A549 (cell line): ENCODE results near the gene ATF5. TPM values are rescaled to one million over a fixed set of nuclear protein-coding genes. Genes with fewer than 3 reads are reported as not detected.

Experiments used
- ATAC-seq, 2 experiments: fragments of 200-7000 bp in 1 of 2; fragments of >200 bp in 1 of 2; cut with Nextera tagmentation in 1 of 2; cut with Tn5 transposase in 1 of 2; 3 replicates each; pipeline versions ENCODE4 v1.8.0 to v1.9.1; 2018 to 2020; ENCODE audit warnings: mild to moderate bottlenecking in 1 of 2, moderate library complexity in 1 of 2
- CTCF ChIA-PET: fragments of 300-600 bp; sonication (Branson Sonifier 250); formaldehyde crosslinking; extraction: SDS; loops from one replicate; lab custom pipeline; 2021; ENCODE audit warnings: antibody characterized with exemption, inconsistent platforms; lab: Yijun Ruan, JAX
- POLR2A ChIA-PET: fragments of 350-600 bp; formaldehyde crosslinking; extraction: SDS; loops from one replicate; lab custom pipeline; 2021; ENCODE audit warnings: antibody characterized with exemption, inconsistent platforms; lab: Yijun Ruan, JAX
- DNase-seq, 2 experiments: peaks; one replicate each; pipeline versions ENCODE4 v3.0.0 to v3.0.0-alpha.2; 2011 to 2016; ENCODE audit warnings: low read depth in 1 of 2, low spot score in 1 of 2
- FAIRE-seq: peaks from 2 replicates; lab custom pipeline; 2011; peaks lifted over from hg19 to GRCh38; lab: Jason Lieb, UNC
- H3K27ac ChIP-seq, 2 experiments: fragments of >200 bp; sonication (Bioruptor Twin); formaldehyde crosslinking; 3 replicates each; pipeline ENCODE4 v1.5.1; 2016 to 2017
- H3K4me1 ChIP-seq: fragments of >200 bp; sonication (Bioruptor Twin); formaldehyde crosslinking; 3 replicates; pipeline ENCODE4 v1.6.1; 2016
- H3K4me2 ChIP-seq: fragments of >200 bp; sonication (Bioruptor Twin); formaldehyde crosslinking; 3 replicates; pipeline ENCODE4 v1.6.1; 2016
- H3K4me3 ChIP-seq: fragments of >200 bp; sonication (Bioruptor Twin); formaldehyde crosslinking; 3 replicates; pipeline ENCODE4 v1.5.1; 2016
- H3K9me3 ChIP-seq: fragments of >200 bp; sonication (Bioruptor Twin); formaldehyde crosslinking; 3 replicates; pipeline ENCODE4 v1.6.1; 2016
- CTCF ChIP-seq: fragments of >200 bp; sonication (Bioruptor Twin); formaldehyde crosslinking; IDR thresholded peaks from 3 replicates; pipeline ENCODE4 v1.5.1; 2016
- E2F6 ChIP-seq: IDR thresholded peaks from 2 replicates; pipeline ENCODE4 v1.6.1; 2012; ENCODE audit warnings: low read depth, borderline replicate concordance
- EHF ChIP-seq: fragments of 250-450 bp; sonication (Bioruptor Pico); IDR thresholded peaks from 2 replicates; pipeline ENCODE4 v1.5.0; 2020; ENCODE audit warnings: mild to moderate bottlenecking
- EHMT2 ChIP-seq: fragments of 200-600 bp; sonication (generic); IDR thresholded peaks from 2 replicates; pipeline ENCODE4 v1.6.1; 2016; ENCODE audit warnings: antibody characterized with exemption, low read depth, mild to moderate bottlenecking, moderate library complexity
- EP300 ChIP-seq, 2 experiments: fragments of >200 bp; sonication (Bioruptor Twin); formaldehyde crosslinking; IDR thresholded peaks; 2 replicates in 1 of 2; 3 replicates in 1 of 2; pipeline ENCODE4 v1.6.1; 2016 to 2017
- FOSB ChIP-seq: fragments of 250-450 bp; sonication (Bioruptor Pico); IDR thresholded peaks from 2 replicates; pipeline ENCODE4 v1.5.0; 2020; ENCODE audit warnings: mild to moderate bottlenecking, moderate library complexity
- GATA3 ChIP-seq: IDR thresholded peaks from 2 replicates; pipeline ENCODE4 v1.6.1; 2012; ENCODE audit warnings: borderline replicate concordance
- HOXA7 ChIP-seq: fragments of 250-450 bp; sonication (Bioruptor Pico); IDR thresholded peaks from 2 replicates; pipeline ENCODE4 v1.5.0; 2020; ENCODE audit warnings: mild to moderate bottlenecking, moderate library complexity
- JUNB ChIP-seq: fragments of >200 bp; sonication (Bioruptor Twin); formaldehyde crosslinking; IDR thresholded peaks from 2 replicates; pipeline ENCODE4 v1.6.1; 2016
- MAZ ChIP-seq: fragments of 150-350 bp; IDR thresholded peaks from 2 replicates; pipeline ENCODE4 v1.6.1; 2014; ENCODE audit warnings: antibody characterized with exemption, low read depth, low read length, borderline replicate concordance
- NFE2L2 ChIP-seq: fragments of 150-350 bp; conservative IDR thresholded peaks from 2 replicates; pipeline ENCODE4 v1.6.1; 2014; ENCODE audit warnings: low read length
- POLR2A ChIP-seq: IDR thresholded peaks from 2 replicates; pipeline ENCODE4 v1.6.1; 2012; ENCODE audit warnings: mild to moderate bottlenecking, low read length
- REST ChIP-seq: fragments of 200-600 bp; sonication (generic); IDR thresholded peaks from 2 replicates; pipeline ENCODE4 v1.6.1; 2016; ENCODE audit warnings: antibody characterized with exemption, mild to moderate bottlenecking, moderate library complexity
- TP53 ChIP-seq: fragments of 250-450 bp; sonication (Bioruptor Pico); IDR thresholded peaks from 2 replicates; pipeline ENCODE4 v1.5.0; 2021; ENCODE audit warnings: mild to moderate bottlenecking, moderate library complexity
- ZC3H11A ChIP-seq: fragments of 450-650 bp; IDR thresholded peaks from 2 replicates; pipeline ENCODE4 v1.6.1; 2014; ENCODE audit warnings: antibody characterized with exemption, mild to moderate bottlenecking
- ZFP36 ChIP-seq: fragments of 450-650 bp; IDR thresholded peaks from 2 replicates; pipeline ENCODE4 v1.6.1; 2014; ENCODE audit warnings: borderline replicate concordance; ENCODE audit not compliant: partially characterized antibody
- ZNF302 ChIP-seq: fragments of 250-450 bp; sonication (Bioruptor Pico); IDR thresholded peaks from 2 replicates; pipeline ENCODE4 v1.9.0; 2021; ENCODE audit warnings: inconsistent platforms, mild to moderate bottlenecking, moderate library complexity
- WGBS: methylation state at CpG from one replicate; pipeline ENCODE4 v1.1.6; 2017; ENCODE audit errors: missing lambda C conversion rate; 5-methylcytosine and 5-hydroxymethylcytosine counted together
- polyA plus RNA-seq, 4 experiments: library from polyadenylated mRNA; depleted of rRNA in 3 of 4; stranded (reverse); fragments of >200 nt; fragmentation: RNase III in 1 of 4; extraction: RNeasy Plus Mini Kit Qiagen cat#74134 plus additional on column Dnase treatment in 1 of 4; gene quantifications; 2 replicates in 3 of 4; 3 replicates in 1 of 4; pipeline ENCODE4 v1.2.3, GENCODE V29; 2011 to 2017

Gene ATF5
- polyA plus RNA-seq, 2 of the 4 experiments (the other 2 are of a cell fraction) = 12.9 to 42.8 TPM

GRCh38 chr19:49890349-49891311, 38.4 kb upstream of the ATF5 start (continued):
- TF ChIP-seq EHMT2 = no peak
- peak; percentile 3; the same call in 1 of the 2 replicates for TF ChIP-seq GATA3
- TF ChIP-seq HOXA7 (CRISPR knock-in tag) = no peak
- TF ChIP-seq, all 56 proteins: peak for 5

GRCh38 chr19:49891393-49891792, 37.6 kb upstream of the ATF5 start:
- DNase-seq (no peak), ATAC-seq (no peak), FAIRE-seq (no peak)
- POLR2A ChIA-PET = interaction anchor here (2.6 kb wide), 1 partner anchor 38 kb away, joined by 11 read pairs; the partner anchor contains the start of gene NUP62
- Histone ChIP-seq H3K27ac (no peak overlapping the region), H3K4me2 (no peak overlapping the region; the same call in 2 of the 3 replicates)
- no peak for TF ChIP-seq ZC3H11A
- no peak for TF ChIP-seq ZNF302 (CRISPR knock-in tag)
- no peak for TF ChIP-seq E2F6
- no peak for TF ChIP-seq TP53 (CRISPR knock-in tag)
- TF ChIP-seq REST = no peak
- TF ChIP-seq EHF (CRISPR knock-in tag) = no peak
- TF ChIP-seq POLR2A = no peak
- no peak for TF ChIP-seq MAZ
- no peak for TF ChIP-seq JUNB
- TF ChIP-seq CTCF = no peak
- no peak for TF ChIP-seq NFE2L2
- no peak for TF ChIP-seq FOSB (CRISPR knock-in tag)
- TF ChIP-seq, all 56 proteins: peak for 0
- Histone ChIP-seq H3K4me3 (no peak overlapping the region), H3K4me1 (peaks cover 6% of the 10 kb centered on the region; the same call in 1 of the 3 replicates), H3K9me3 (no peaks in the 10 kb centered on the region)
- CTCF ChIA-PET = interaction anchor here (0.6 to 3.9 kb wide), 12 partner anchors 9 to 72 kb away, joined by 3 to 27 read pairs (median 6); partner anchors contain the start of genes AKT1S1, ATF5, NUP62 and TBC1D17
- WGBS = 86% methylated on average over 17 of the region's 17 CpGs

GRCh38 chr19:49892716-49893115, 36.3 kb upstream of the ATF5 start:
- WGBS = no CpG with 5 or more reads among the region's 1 CpG
- POLR2A ChIA-PET = interaction anchor here (1.2 to 1.3 kb wide), 2 partner anchors 16 to 37 kb away, joined by 4 to 5 read pairs; partner anchors contain the start of genes AKT1S1 and TBC1D17
- Histone ChIP-seq H3K4me2 (no peak overlapping the region), H3K27ac (no peak overlapping the region), H3K4me1 (peaks cover 17% of the 10 kb centered on the region; the same call in 2 of the 3 replicates), H3K4me3 (no peak overlapping the region), H3K9me3 (no peaks in the 10 kb centered on the region)
- ATAC-seq (no peak), FAIRE-seq (no peak), DNase-seq (no peak)
- CTCF ChIA-PET = interaction anchor here (2.3 to 3.2 kb wide), 2 partner anchors 14 to 18 kb away, joined by 12 to 13 read pairs; no protein-coding TSS in a partner anchor
- TF ChIP-seq ZFP36 (peak; percentile 83), EP300 (IDR thresholded peaks at IDR 0.05) (no peak)
